Upper lobe of left lung (tissue), 6 donors: ENCODE data around the gene PCDHGA3. TPM values are rescaled to one million over a fixed set of nuclear protein-coding genes. Genes with fewer than 3 reads are reported as not detected.
A peak's percentile ranks its signal among the peaks of the same experiment; 100 is the strongest.

Experiments used
- ATAC-seq, 2 donors: fragments of 200-7000 bp; cut with Tn5 transposase; one replicate each; pipeline ENCODE4 v1.9.1; 2022; ENCODE audit warnings: mild to moderate bottlenecking in 2 of 2, moderate library complexity in 2 of 2; ENCODE audit not compliant: low FRiP score in 2 of 2
- DNase-seq, 2 donors: peaks; one replicate each; pipeline ENCODE4 v3.0.0-alpha.2; 2019 to 2020
- H3K27ac ChIP-seq, 4 donors: fragments of 200-600 bp; sonication (generic); one replicate each; pipeline ENCODE4 v1.5.1; 2016 to 2019
- H3K27me3 ChIP-seq, 4 donors: fragments of 200-600 bp; sonication (generic); one replicate each; pipeline ENCODE4 v1.5.1; 2017 to 2019
- H3K36me3 ChIP-seq, 4 donors: fragments of 200-600 bp; sonication (generic); one replicate each; pipeline ENCODE4 v1.5.1; 2016 to 2019
- H3K4me1 ChIP-seq, 4 donors: fragments of 200-600 bp; sonication (generic); one replicate each; pipeline ENCODE4 v1.5.1; 2018 to 2019
- H3K4me3 ChIP-seq, 4 donors: fragments of 200-600 bp; sonication (generic); one replicate each; pipeline ENCODE4 v1.5.1; 2017 to 2019; ENCODE audit warnings: mild to moderate bottlenecking in 2 of 4, moderate library complexity in 1 of 4
- H3K9me3 ChIP-seq, 4 donors: fragments of 200-600 bp; sonication (generic); one replicate each; pipeline ENCODE4 v1.5.1; 2018 to 2019
- EP300 ChIP-seq, 4 donors: sonication (generic); formaldehyde crosslinking; IDR thresholded peaks; one replicate each; pipeline ENCODE4 v1.5.1; 2017; ENCODE audit warnings: antibody characterized with exemption in 4 of 4, control low read depth in 2 of 4
- POLR2A ChIP-seq, 4 donors: fragments of 450-650 bp; IDR thresholded peaks; one replicate each; pipeline ENCODE4 v1.5.1; 2016 to 2017; ENCODE audit warnings: antibody characterized with exemption in 4 of 4, mild to moderate bottlenecking in 2 of 4
- POLR2AphosphoS5 ChIP-seq, 2 donors: sonication (generic); formaldehyde crosslinking; IDR thresholded peaks; one replicate each; pipeline ENCODE4 v1.5.1; 2017; ENCODE audit warnings: antibody characterized with exemption in 2 of 2
- WGBS, 2 donors: methylation state at CpG; one replicate each; pipeline ENCODE4 v1.1.5; 2017 to 2018; 5-methylcytosine and 5-hydroxymethylcytosine counted together
- total RNA-seq, 6 donors: library from RNA; depleted of rRNA in 4 of 6; stranded (reverse); fragments of >200 nt in 4 of 6; gene quantifications; one replicate each; pipeline versions ENCODE4 v1.1.0 to v1.2.1, GENCODE V29; 2016 to 2021
- TF ChIP-seq, protein P1 (sequence below), 6 experiments: fragments of 450-650 bp in 4 of 6; fragments of 200-600 bp in 2 of 6; sonication (generic) in 2 of 6; IDR thresholded peaks; one replicate each; pipeline ENCODE4 v1.5.1; 2016 to 2019; ENCODE audit warnings: antibody characterized with exemption in 6 of 6
- donor health status: DM: no; HTN: no; CAD: no; lungs with moderate emphysema.
- donor health status: DM: no; HTN: yes; CAD: no; lungs with severe emphysema.

Gene PCDHGA3
- total RNA-seq, 6 donors from 2014 or later: 0.80 to 2.1 (median 1.7) TPM

- ATAC-seq (no peak), DNase-seq (peak in 1 of 2 donors; percentile 56)
- Histone ChIP-seq H3K4me1 (no peaks in the 10 kb centered on the region), H3K27me3 (peaks cover 0 to 7% (median 0%) of the 10 kb centered on the region in 4 donors), H3K36me3 (no peaks in the 10 kb centered on the region), H3K27ac (no peak overlapping the region), H3K4me3 (no peak overlapping the region), H3K9me3 (peaks cover 64 to 85% (median 80%) of the 10 kb centered on the region in 4 donors)
- 32 to 36% methylated on average over 15 to 44 of the region's 46 CpGs for WGBS, 2 donors
- TF ChIP-seq, protein P1, sequence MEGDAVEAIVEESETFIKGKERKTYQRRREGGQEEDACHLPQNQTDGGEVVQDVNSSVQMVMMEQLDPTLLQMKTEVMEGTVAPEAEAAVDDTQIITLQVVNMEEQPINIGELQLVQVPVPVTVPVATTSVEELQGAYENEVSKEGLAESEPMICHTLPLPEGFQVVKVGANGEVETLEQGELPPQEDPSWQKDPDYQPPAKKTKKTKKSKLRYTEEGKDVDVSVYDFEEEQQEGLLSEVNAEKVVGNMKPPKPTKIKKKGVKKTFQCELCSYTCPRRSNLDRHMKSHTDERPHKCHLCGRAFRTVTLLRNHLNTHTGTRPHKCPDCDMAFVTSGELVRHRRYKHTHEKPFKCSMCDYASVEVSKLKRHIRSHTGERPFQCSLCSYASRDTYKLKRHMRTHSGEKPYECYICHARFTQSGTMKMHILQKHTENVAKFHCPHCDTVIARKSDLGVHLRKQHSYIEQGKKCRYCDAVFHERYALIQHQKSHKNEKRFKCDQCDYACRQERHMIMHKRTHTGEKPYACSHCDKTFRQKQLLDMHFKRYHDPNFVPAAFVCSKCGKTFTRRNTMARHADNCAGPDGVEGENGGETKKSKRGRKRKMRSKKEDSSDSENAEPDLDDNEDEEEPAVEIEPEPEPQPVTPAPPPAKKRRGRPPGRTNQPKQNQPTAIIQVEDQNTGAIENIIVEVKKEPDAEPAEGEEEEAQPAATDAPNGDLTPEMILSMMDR (IDR thresholded peaks at IDR 0.05): no peak
- TF ChIP-seq POLR2A (IDR thresholded peaks at IDR 0.05) (no peak), EP300 (IDR thresholded peaks at IDR 0.05) (no peak), POLR2AphosphoS5 (IDR thresholded peaks at IDR 0.05) (no peak)
These were observed 22.6 kb downstream of the PCDHGA3 start for GRCh38 chr5:141366016-141366896.

GRCh38 chr5:141369994-141370848, 26.6 kb downstream of the PCDHGA3 start, which contains the start of gene PCDHGB3:
Gene PCDHGB3, plus strand, starts transcription at chr5:141370242. Its CDS starts 153 bp downstream, at chr5:141370395.
- H3K36me3 ChIP-seq: no peaks in the 10 kb centered on the region
- 19 to 28% methylated on average over 24 to 32 of the region's 32 CpGs for WGBS, 2 donors
- DNase-seq: peak in 1 of 2 donors; percentile 13
- peak in 1 of 2 donors; percentile 48 for ATAC-seq
- peaks cover 65 to 89% (median 83%) of the 10 kb centered on the region in 4 donors for H3K9me3 ChIP-seq
- H3K4me3 ChIP-seq: peak within 1 kb of the TSS in 2 of 4 donors; percentile 21 to 34
- peaks cover 0 to 3% (median 0%) of the 10 kb centered on the region in 4 donors for H3K27me3 ChIP-seq
- H3K4me1 ChIP-seq: no peaks in the 10 kb centered on the region
- no peak for TF ChIP-seq POLR2A (IDR thresholded peaks at IDR 0.05)
- TF ChIP-seq, protein P1 (IDR thresholded peaks at IDR 0.05): peak in 1 of 6 experiments; percentile 23
- no peak within 1 kb of the TSS for H3K27ac ChIP-seq

DNA sequence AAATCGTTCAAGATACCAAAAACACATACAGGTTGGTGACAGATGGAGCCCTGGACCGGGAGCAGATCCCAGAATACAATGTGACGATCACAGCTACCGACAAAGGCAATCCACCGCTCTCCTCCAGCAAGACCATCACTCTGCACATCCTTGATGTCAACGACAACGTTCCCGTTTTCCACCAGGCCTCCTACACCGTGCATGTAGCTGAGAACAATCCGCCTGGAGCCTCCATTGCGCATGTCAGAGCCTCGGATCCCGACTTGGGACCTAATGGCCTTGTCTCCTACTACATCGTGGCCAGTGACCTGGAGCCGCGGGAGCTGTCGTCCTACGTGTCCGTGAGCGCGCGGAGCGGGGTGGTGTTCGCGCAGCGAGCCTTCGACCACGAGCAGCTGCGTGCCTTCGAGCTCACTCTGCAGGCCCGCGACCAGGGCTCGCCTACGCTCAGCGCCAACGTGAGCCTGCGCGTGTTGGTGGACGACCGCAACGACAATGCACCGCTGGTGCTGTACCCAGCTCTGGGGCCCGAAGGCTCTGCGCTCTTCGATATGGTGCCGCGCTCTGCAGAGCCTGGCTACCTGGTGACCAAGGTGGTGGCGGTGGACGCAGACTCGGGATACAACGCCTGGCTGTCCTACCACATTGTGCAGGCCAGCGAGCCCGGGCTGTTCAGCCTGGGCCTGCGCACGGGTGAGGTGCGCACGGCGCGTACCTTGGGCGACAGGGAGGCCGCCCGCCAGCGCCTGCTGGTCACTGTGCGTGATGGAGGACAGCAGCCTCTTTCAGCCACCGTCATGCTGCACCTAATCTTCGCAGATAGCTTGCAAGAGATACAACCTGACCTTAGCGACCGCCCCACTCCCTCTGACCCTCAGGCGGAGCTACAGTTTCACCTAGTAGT, 28.2 kb downstream of the PCDHGA3 start:
- DNase-seq (peak in 1 of 2 donors; percentile 73), ATAC-seq (no peak)
- no peak overlapping the region for H3K27ac ChIP-seq
- H3K4me3 ChIP-seq: no peak overlapping the region
- no peaks in the 10 kb centered on the region for H3K36me3 ChIP-seq
- TF ChIP-seq, protein P1 (IDR thresholded peaks at IDR 0.05): no peak
- TF ChIP-seq EP300 (IDR thresholded peaks at IDR 0.05): no peak
- TF ChIP-seq POLR2AphosphoS5 (IDR thresholded peaks at IDR 0.05): no peak
- TF ChIP-seq POLR2A (IDR thresholded peaks at IDR 0.05): no peak
- WGBS, 2 donors: 33 to 36% methylated on average over 32 to 50 of the region's 69 CpGs
- H3K9me3 ChIP-seq: peaks cover 55 to 89% (median 79%) of the 10 kb centered on the region in 4 donors
- H3K4me1 ChIP-seq: no peaks in the 10 kb centered on the region
- peaks cover 0 to 3% (median 0%) of the 10 kb centered on the region in 4 donors for H3K27me3 ChIP-seq

DNA sequence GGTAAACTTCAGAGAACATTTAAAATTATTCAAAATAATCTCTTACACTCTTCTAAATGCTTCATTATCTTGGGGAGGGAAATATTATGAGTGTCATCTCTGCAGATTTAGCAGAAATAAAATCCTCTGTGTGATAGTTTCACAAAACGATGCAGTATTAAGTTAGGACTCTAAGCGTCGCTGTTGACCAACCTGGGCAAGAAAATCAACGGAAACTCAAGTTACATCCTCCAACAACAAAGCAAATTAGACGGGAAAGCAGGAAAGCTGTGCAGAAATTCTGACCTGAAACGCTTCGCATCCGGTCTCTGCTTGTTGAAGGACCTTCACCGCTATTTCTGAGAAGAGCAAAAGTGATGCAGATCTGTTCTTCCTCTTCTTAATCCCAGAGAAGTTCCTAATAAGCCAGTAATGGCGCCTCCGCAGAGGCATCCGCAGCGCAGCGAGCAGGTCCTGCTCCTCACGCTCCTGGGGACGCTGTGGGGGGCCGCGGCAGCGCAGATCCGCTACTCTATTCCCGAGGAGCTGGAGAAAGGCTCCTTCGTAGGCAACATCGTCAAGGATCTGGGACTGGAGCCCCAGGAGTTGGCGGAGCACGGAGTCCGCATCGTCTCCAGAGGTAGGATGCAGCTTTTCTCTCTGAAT, 30.2 kb downstream of the PCDHGA3 start, which contains the start of gene PCDHGA6:
Gene PCDHGA6, plus strand, starts transcription at position 219 of the 645 bp plus-strand sequence. Its CDS starts 193 bp downstream, at position 412.
- peak in 1 of 2 donors; percentile 59 for DNase-seq
- Histone ChIP-seq H3K4me3 (peak within 1 kb of the TSS in 3 of 4 donors; percentile 7 to 33 (median 7)), H3K4me1 (no peaks in the 10 kb centered on the region), H3K27ac (no peak within 1 kb of the TSS), H3K9me3 (peaks cover 68 to 89% (median 83%) of the 10 kb centered on the region in 4 donors), H3K27me3 (no peaks in the 10 kb centered on the region), H3K36me3 (no peaks in the 10 kb centered on the region)
- no peak for ATAC-seq
- TF ChIP-seq, protein P1 (IDR thresholded peaks at IDR 0.05): peak in 2 of 6 experiments; percentile 10 to 25
- TF ChIP-seq POLR2AphosphoS5 (IDR thresholded peaks at IDR 0.05): no peak
- WGBS, 2 donors: 13 to 21% methylated on average over 22 to 27 of the region's 27 CpGs
